NOMO-1 (cell line): ENCODE measurements around the gene PARD6A.

Experiments
- DNase-seq, 2 experiments: peaks; one replicate each; lab custom pipeline; 2025; ENCODE audit not compliant: unreplicated experiment in 2 of 2; lab: John Stamatoyannopoulos, UW

Gene PARD6A, protein sequence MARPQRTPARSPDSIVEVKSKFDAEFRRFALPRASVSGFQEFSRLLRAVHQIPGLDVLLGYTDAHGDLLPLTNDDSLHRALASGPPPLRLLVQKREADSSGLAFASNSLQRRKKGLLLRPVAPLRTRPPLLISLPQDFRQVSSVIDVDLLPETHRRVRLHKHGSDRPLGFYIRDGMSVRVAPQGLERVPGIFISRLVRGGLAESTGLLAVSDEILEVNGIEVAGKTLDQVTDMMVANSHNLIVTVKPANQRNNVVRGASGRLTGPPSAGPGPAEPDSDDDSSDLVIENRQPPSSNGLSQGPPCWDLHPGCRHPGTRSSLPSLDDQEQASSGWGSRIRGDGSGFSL

DNA sequence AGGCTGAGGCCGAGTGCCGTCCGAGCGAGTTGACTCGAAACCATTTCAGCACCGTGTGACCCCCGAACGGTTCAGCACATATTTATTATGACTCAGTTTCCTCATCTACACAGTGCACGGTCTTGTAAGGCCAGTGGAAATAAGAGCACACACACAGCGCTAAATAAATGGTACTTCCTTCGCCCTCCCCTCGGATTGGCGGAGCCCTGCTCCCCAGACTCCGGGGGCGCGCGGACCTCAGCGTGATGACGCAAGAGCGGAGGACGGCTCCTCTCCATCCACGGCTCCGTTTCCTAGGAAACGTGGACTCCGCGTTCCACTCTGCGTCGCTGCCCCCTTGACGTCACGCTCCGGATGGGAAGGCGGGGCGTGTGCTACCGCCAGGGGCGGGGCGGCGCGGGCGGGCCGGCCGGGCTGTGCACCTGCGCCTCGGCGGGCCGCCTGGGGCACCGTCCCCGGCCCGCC is at the start of gene PARD6A:
Gene PARD6A, plus strand, starts transcription at position 397 of the 465 bp plus-strand sequence. CDS start 79 bp downstream, outside the sequence.
- DNase-seq: peak; percentile 94

DNA sequence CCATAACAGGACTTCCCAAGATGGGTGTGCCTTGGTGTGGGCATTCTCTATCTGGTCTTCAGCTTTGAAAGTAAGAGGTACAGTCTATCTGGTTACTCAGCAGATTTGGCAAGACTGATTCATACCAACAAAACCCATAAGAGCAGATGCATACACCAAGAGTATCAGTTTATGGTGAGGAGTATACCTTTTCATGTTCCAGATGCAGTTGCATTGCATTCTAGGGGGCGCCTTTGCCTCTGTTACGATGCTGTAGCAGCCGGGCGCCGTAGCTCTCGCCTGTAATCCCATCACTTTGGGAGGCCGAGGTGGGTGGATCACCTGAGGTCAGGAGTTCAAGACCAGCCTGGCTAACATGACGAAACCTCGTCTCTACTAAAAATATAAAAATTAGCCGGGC is 47.0 kb upstream of the PARD6A start:
- DNase-seq: no peak

DNA sequence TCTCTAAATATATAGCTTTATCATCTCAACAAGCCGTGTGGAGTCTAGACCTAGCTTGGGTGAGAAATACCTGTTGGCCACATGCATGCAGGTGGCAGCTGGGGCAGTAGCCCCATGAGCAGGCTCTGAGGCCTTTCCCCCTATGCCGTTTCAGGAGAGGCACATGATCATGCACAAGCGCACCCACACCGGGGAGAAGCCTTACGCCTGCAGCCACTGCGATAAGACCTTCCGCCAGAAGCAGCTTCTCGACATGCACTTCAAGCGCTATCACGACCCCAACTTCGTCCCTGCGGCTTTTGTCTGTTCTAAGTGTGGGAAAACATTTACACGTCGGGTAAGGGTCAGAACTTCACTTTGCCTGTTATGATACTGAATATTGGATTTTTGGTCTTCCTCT is 32.5 kb upstream of the PARD6A start:
- DNase-seq: no peak

DNA sequence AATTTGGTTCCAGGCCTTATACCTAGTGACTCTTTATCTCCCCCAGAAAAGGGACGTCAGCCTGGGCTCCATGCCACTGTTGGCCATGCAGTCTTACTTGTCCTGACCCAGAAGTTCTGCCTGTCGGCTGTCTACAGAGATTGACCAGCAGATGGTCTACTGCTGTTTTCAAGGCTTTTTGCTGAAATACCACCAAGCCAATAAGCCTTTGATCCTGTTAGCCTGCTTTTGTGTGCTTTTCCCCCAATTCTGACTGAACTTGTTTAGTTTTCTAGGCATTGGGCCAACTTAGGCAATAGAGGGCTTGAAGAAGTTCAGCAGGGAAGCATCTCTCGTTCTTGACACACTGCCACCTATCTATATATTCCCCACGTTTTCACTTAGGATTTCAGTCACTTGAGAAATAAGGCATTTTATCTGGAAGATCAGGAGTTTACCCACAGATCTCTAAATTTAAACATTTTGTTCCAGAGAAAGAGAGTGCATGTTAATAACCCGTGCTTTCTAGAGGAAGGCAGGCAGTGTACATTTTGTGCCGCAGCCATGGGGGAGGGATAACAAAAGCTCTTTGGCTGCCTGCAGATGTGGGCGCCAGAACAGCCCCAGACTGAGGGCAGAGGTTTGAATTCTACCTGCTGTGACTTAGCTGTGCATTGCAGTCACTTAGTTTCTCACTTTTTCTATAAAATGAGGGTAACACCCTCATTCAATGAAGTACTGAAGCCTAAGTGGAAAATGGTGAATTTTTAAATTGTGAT is 28.2 kb upstream of the PARD6A start:
- DNase-seq: no peak

DNA sequence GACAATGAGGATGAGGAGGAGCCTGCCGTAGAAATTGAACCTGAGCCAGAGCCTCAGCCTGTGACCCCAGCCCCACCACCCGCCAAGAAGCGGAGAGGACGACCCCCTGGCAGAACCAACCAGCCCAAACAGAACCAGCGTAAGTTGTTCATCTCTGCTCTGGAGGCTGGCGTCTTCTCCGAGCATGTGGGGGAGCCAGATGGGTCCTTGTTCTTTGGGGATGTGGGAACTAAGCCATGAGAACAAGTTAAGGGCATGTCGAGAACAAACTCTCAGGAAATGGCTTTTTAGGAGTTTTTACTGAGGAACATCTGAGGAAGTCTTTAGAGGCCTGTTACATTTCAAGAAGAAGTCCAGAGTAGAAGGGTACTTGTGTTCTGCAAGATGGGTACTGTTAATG is 24.0 kb upstream of the PARD6A start:
- no peak for DNase-seq

DNA sequence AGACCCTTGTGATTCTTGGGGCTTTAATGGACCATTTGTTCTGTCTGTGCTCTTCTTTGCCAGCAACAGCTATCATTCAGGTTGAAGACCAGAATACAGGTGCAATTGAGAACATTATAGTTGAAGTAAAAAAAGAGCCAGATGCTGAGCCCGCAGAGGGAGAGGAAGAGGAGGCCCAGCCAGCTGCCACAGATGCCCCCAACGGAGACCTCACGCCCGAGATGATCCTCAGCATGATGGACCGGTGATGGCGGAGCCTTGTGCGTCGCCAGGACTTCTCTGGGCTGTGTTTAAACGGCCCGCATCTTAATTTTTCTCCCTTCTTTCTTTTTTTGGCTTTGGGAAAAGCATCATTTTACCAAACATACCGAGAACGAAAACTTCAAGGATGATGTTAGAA is 23.1 kb upstream of the PARD6A start:
- DNase-seq: no peak

DNA sequence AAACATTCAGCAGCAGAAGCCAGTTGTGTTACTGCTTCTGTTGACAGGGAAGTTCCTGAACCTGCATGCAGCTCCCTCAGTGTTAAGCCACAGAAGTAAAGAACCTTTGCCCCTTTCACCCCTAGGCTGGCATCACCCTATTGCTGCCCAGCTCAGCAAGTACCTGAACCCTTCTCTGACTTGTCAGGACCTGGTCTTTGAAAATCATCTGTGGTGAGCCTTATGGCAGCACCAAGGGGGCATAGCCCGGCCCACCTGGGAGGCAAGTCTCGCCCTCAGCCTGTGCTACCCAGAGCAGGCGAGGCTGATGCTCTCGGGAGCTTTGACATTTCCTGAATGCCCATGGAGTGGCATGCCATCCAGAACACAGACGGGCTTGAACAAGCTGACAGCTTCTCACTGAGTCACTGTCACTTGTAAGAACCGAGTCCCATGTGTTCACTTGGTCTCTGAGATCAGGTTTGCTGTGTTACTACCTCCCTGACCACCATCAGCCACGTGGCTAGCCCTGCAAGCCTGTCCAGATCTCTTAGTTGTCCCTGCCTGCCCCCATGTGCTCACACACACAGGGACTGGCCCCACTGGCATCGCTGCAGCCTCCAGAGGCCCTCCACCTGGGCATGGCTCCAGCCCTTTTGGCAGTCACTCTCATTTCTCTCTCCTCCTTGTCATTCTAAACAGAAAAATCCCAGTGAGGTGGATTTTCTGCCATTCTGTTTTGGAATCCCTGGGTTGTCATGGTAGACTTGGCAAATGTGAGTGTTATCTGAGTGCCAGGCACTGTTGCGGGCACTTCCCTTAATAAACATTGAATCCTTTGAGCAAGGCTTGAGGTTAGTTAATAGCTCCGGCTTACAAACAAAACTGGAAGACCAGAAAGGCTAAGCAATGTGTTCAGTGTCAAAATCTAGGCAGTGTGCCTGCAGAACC is 18.7 kb upstream of the PARD6A start:
- DNase-seq: no peak

DNA sequence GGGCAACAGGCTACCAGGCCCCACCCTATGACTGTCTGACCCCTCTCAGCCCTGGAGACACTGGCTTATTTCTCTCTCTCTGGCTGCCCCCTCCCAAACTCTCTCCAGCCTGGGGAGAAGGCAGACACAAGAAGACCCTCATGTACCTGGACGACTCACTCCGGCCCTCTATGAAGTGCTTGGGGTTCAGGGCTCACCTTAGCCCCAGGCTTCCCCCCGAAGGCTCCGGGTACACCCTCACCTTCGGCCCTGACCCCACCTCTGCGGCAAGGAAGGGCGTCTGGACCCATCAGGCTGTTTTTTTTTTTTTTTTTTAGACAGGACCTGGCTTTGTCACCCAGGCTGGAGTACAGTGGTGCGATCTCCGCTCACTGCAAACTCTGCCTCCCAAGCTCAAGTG is 16.7 kb upstream of the PARD6A start:
- no peak for DNase-seq

DNA sequence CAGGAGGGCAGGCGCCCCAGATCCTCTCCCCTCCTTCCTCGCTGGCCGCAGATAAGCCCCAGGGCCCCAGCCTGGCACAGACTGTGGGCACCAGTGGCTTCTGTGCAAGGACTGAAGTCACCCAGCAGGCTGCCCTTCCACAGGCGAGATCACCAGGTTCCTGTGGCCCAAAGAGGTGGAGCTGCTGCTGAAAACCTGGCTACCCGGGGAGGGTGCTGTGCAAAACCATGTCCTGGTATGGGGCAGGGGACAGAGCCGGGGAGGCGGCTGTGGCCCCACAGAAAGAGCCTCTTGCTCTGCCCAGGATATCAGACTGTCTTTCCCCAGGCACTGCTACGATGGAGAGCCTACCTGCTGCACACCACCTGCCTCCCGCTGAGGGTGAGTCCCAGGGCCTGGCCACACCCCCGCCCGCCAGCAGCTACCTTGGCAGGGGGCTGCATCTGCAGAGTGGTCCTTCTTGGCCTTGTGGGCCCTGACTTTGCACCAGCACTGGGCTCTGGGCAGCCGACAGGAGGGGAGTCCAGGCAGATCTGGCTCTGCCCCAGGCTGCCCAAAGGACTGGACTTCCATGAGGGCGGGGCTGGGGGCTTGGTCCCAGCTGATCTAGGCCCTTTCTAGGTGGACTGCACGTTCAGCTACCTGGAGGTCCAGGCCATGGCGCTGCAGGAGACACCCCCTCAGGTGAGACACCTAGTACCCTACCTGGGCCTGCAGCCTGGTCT is 15.2 kb upstream of the PARD6A start:
- no peak for DNase-seq

DNA sequence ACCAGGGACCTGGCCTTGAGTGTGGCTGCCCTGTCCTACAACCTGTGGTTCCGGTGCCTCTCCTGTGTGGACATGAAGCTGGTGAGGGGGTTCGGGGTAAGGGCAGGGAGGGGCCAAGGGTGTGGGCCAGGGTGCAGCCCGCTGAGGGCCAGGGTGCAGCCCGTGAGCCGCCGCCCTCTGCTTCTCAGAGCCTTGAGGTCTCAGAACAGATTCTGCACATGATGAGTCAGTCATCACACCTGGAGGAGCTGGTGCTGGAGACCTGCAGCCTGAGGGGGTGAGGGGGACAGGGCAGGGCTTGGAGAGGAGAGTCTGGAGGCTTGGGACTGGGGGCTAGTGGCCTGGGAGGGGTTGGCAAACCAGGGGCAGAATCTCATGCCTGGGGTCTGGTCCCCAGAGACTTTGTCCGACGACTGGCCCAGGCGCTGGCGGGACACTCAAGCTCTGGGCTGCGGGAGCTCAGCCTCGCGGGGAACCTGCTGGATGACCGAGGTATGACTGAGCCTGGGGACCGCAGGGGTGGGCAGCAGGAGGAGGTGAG is 13.6 kb upstream of the PARD6A start:
- no peak for DNase-seq

DNA sequence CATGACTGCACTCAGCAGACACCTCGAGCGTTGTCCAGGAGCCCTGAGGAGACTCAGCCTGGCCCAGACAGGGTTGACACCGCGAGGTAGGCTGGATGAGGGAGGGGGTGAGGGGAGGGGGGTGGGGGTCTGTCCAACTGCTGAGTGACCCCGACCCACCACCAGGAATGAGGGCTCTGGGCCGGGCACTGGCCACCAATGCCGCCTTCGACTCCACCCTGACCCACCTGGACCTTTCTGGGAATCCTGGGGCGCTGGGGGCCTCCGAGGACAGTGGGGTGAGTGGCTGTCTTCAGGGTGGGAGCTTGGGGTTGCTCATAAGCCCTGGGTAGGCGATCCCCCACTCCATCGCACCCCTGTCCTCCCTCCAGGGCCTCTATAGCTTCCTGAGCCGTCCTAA is 13.1 kb upstream of the PARD6A start:
- no peak for DNase-seq

DNA sequence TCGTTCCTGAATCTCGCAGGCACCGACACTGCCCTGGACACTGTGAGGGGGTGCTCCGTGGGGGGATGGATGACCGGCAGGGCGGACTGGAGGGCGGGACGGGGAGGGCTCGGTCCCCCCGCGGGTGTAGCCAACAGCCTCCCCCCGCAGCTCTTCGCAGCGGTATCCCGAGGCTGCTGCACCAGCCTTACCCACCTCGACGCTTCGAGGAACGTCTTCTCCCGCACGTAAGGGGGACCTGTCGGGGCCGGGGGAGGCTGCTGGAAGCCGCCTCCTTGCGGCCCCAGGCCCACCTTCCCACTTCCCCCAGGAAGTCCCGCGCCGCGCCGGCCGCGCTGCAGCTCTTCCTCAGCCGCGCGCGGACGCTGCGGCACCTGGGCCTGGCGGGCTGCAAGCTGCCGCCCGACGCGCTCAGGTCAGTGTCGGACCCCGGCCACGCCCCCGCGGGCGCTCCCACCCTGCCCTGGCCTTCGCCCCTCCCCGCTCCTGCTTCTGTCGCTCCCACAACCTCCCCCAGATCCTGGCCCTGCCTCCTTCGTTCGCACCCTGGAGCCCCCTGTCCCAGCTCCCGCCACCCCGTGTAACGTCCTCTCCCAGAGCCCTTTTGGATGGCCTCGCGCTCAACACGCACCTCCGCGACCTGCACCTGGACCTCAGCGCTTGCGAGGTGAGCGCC is 12.5 kb upstream of the PARD6A start:
- DNase-seq: no peak

DNA sequence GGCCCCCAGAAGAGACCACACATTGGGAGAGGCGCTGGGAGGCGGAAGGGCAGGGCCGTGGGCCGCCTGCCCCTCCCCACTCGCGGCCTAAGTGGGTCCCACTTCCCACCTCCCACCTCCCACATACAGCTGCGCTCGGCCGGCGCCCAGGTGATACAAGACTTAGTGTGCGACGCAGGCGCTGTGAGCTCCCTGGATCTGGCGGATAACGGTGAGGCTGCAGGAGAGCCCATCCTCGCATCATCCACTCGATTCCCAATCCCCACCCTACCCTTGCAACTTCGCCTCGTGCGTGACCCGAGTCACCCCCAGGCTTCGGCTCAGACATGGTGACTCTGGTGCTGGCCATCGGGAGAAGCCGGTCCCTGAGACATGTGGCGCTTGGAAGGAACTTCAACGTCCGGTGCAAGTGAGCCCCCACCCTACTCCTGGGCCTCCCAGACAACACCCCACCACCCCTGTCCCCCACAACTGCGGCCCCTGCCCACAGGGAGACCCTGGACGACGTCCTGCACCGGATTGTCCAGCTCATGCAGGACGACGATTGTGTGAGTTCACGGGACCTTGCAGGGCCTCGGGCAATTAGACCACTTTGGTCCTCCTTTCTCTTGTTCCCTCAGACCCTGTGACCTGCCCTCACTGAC is 11.9 kb upstream of the PARD6A start:
- no peak for DNase-seq

DNA sequence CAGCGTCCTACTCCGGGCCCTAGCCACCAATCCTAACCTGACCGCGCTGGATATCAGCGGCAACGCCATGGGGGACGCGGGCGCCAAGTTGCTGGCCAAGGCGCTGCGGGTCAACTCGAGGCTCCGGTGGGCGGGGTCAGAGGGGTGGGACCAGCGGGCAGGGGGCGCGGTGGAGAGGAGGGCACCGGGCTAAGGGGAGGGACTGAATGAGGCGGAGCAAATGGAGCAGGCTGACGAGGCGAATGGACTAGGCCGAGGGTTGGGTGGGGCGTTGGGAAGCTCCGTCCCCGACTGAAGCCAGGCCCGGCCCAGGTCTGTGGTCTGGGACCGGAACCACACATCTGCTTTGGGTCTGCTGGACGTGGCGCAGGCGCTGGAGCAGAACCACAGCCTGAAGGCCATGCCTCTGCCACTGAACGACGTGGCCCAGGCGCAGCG is 11.2 kb upstream of the PARD6A start:
- no peak for DNase-seq

DNA sequence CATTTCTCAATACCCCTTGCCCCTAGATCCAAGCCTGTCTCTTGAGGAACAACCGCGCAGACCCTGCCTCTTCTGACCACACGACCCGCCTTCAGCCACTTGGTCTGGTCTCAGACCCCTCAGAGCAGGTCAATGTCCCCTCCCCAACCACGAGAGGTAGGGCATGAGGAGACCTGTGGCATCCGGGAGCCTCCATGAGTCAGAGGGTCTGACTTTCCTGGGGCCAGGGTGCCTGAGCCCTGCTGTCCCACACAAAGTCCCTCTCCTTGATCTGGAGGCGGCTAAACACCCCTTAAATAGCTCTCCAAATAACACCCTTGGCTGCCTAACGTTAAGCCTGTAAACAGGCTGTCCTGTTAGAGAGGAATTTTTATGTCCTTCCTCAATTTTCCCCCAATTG is 10.7 kb upstream of the PARD6A start:
- no peak for DNase-seq

DNA sequence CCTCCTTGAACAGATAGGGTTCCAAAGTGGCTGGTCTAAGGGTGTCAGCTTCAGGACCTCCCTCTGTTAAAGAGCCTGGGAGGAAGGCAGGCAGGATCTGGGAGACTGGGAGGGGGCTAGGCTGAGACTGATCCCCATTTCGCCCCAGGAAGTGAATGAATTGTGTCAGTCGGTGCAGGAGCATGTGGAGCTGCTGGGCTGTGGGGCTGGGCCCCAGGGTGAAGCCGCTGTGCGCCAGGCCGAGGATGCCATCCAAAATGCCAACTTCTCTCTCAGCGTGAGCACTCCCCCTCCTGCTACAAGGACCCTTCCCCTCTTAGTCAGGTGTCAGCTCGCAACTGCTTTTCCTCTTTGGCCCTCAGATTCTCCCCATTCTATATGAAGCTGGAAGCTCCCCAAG is 9.7 kb upstream of the PARD6A start:
- no peak for DNase-seq

DNA sequence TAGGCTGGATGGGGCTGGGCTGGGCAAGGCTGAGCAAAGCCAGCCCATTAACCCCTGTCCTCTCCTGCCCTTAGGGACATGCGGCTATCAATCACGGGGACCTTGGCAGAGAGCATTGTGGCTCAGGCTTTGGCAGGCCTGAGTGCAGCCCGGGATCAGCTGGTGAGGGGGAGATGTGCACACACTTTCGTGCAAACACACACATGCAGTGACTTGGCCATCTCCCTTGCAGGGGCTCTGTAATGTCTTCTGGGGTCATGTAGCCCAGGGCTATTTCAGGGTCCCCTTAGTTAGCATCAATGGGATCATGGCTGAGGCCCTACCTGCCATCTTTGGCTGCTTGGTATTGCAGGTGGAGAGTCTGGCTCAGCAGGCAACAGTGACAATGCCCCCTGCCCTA is 8.9 kb upstream of the PARD6A start:
- no peak for DNase-seq

DNA sequence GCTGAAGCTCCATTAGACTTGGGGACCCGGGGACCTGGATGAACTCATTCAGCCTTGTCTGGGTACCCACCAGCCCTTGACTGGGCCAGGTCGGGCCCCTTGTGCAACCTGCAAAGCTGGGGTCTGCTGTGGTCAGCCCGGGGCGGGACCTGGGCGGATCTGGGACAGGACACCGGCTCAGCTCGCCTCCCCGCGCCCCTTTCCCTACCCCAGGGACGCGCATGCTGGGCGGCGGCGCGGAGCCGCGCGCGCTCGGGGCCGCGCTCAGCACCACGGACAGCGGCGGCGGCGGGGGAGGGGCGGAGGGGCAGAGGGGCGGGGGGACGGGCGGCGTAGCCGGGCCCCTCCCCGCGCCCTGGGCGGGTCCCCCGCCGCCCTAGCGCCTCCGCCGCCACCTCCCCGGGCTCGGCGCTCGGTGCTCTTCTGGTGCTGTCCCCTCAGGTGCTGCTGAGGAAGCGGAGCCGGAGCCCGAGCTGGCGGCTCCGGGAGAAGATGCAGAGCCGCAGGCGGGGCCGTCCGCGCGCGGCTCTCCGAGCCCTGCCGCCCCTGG is 8.1 kb upstream of the PARD6A start:
- DNase-seq: no peak
